CD14-positive monocyte (primary cell): ENCODE results near the gene HINT3. TPM values are rescaled to one million over a fixed set of nuclear protein-coding genes. Genes with fewer than 3 reads are reported as not detected.

Experiments used
- DNase-seq, 3 donors: peaks; one replicate each; pipeline ENCODE4 v3.0.0-alpha.2; 2011 to 2022
- H2AFZ ChIP-seq: 2 replicates; pipeline ENCODE4 v1.6.0; 2012; ENCODE audit warnings: mild to moderate bottlenecking, low read depth, low read length, inconsistent platforms; ENCODE audit not compliant: insufficient read depth, poor library complexity, severe bottlenecking
- H3K27ac ChIP-seq, 2 donors: 1 replicate in 1 of 2; 2 replicates in 1 of 2; pipeline ENCODE4 v1.5.1; 2012 to 2013; ENCODE audit warnings: low read length in 2 of 2, control low read depth in 1 of 2, inconsistent platforms in 1 of 2, low read depth in 1 of 2, mild to moderate bottlenecking in 1 of 2
- H3K27me3 ChIP-seq, 2 donors: one replicate each; pipeline versions ENCODE4 v1.6.0 to v1.6.1; 2011 to 2013; ENCODE audit warnings: low read length in 2 of 2; ENCODE audit not compliant: control insufficient read depth in 2 of 2, insufficient read depth in 2 of 2
- H3K36me3 ChIP-seq, 2 donors: replicated peaks in 1 of 2; 1 replicate in 1 of 2; 2 replicates in 1 of 2; pipeline versions ENCODE4 v1.5.1 to v1.6.1; 2012 to 2013; ENCODE audit warnings: low read length in 2 of 2, control low read depth in 1 of 2, inconsistent platforms in 1 of 2, mild to moderate bottlenecking in 1 of 2; ENCODE audit not compliant: insufficient read depth in 2 of 2, control insufficient read depth in 1 of 2
- H3K4me1 ChIP-seq, 2 donors: 1 replicate in 1 of 2; 2 replicates in 1 of 2; pipeline versions ENCODE4 v1.5.1 to v1.6.1; 2012 to 2013; ENCODE audit warnings: low read length in 2 of 2, control low read depth in 1 of 2, inconsistent platforms in 1 of 2, mild to moderate bottlenecking in 1 of 2, moderate library complexity in 1 of 2; ENCODE audit not compliant: insufficient read depth in 2 of 2, control insufficient read depth in 1 of 2
- H3K4me2 ChIP-seq: replicated peaks from 2 replicates; pipeline ENCODE3; 2012; ENCODE audit warnings: low read length, moderate library complexity, mild to moderate bottlenecking; ENCODE audit not compliant: poor library complexity, severe bottlenecking; ENCODE audit errors: extremely low read depth
- H3K4me3 ChIP-seq, 3 experiments: fragments of 200-600 bp in 1 of 3; sonication (generic) in 1 of 3; replicated peaks in 1 of 3; 1 replicate in 2 of 3; 2 replicates in 1 of 3; pipeline ENCODE4 v1.5.1; 2011 to 2013; ENCODE audit warnings: low read length in 3 of 3, mild to moderate bottlenecking in 3 of 3, control low read depth in 2 of 3, low read depth in 2 of 3, inconsistent platforms in 1 of 3, moderate library complexity in 1 of 3
- H3K79me2 ChIP-seq: 2 replicates; pipeline ENCODE4 v1.6.0; 2012; ENCODE audit warnings: mild to moderate bottlenecking, control low read depth, inconsistent platforms, low read length, moderate library complexity; ENCODE audit not compliant: insufficient read depth
- H3K9ac ChIP-seq: 2 replicates; pipeline ENCODE4 v1.6.0; 2017; ENCODE audit warnings: low read length, mild to moderate bottlenecking; ENCODE audit not compliant: insufficient read depth, poor library complexity, severe bottlenecking
- H3K9me3 ChIP-seq, 2 donors: replicated peaks in 1 of 2; 1 replicate in 1 of 2; 2 replicates in 1 of 2; pipeline versions ENCODE4 v1.5.1 to v1.6.1; 2012 to 2013; ENCODE audit warnings: low read length in 2 of 2, control low read depth in 1 of 2; ENCODE audit not compliant: control insufficient read depth in 1 of 2, insufficient read depth in 1 of 2
- H4K20me1 ChIP-seq: 2 replicates; pipeline ENCODE4 v1.6.0; 2012; ENCODE audit warnings: mild to moderate bottlenecking, low read length, control low read depth, moderate library complexity; ENCODE audit not compliant: insufficient read depth
- H3K27ac Mint-ChIP-seq, 7 donors: one replicate each; pipeline ENCODE4 v1.8.0; 2020; ENCODE audit warnings: mild to moderate bottlenecking in 7 of 7, mixed read lengths in 7 of 7, moderate library complexity in 6 of 7, inconsistent platforms in 2 of 7
- H3K27me3 Mint-ChIP-seq, 3 donors: one replicate each; pipeline ENCODE4 v1.8.0; 2021 to 2022; ENCODE audit warnings: low read depth in 3 of 3, mild to moderate bottlenecking in 3 of 3, mixed read lengths in 3 of 3, moderate library complexity in 3 of 3, inconsistent platforms in 1 of 3
- H3K36me3 Mint-ChIP-seq, 2 donors: one replicate each; pipeline ENCODE4 v1.8.0; 2020; ENCODE audit warnings: mixed read lengths in 2 of 2, inconsistent platforms in 1 of 2, mild to moderate bottlenecking in 1 of 2
- H3K4me1 Mint-ChIP-seq: one replicate; pipeline ENCODE4 v1.8.0; 2020; ENCODE audit warnings: mild to moderate bottlenecking, mixed read lengths
- H3K4me3 Mint-ChIP-seq, 2 donors: one replicate each; pipeline ENCODE4 v1.8.0; 2020; ENCODE audit warnings: mild to moderate bottlenecking in 2 of 2, mixed read lengths in 2 of 2, moderate library complexity in 1 of 2
- H3K9me3 Mint-ChIP-seq, 7 donors: one replicate each; pipeline ENCODE4 v1.8.0; 2020 to 2022; ENCODE audit warnings: mixed read lengths in 7 of 7, mild to moderate bottlenecking in 6 of 7, moderate library complexity in 6 of 7, inconsistent platforms in 2 of 7
- CTCF ChIP-seq: fragments of 200-600 bp; IDR thresholded peaks from one replicate; pipeline ENCODE4 v1.8.0; 2022; ENCODE audit warnings: antibody characterized with exemption, mild to moderate bottlenecking
- WGBS: methylation state at CpG from one replicate; pipeline ENCODE4 v1.1.5; 2013; ENCODE audit warnings: missing lambda C conversion rate; ENCODE audit not compliant: insufficient coverage; 5-methylcytosine and 5-hydroxymethylcytosine counted together
- intact Hi-C, 2 donors: fragments of 100-400 bp; cut with micrococcal nuclease; formaldehyde crosslinking; loops; one replicate each; pipeline versions ENCODE4 v1.15.0 to v1.15.1; 2023
- polyA plus RNA-seq, 3 donors: library from polyadenylated mRNA; depleted of rRNA in 1 of 3; unstranded in 2 of 3; stranded (reverse) in 1 of 3; fragments of 300-500 nt in 2 of 3; fragments of >200 nt in 1 of 3; fragmentation: Illumina TruSeq in 2 of 3; gene quantifications; 1 replicate in 2 of 3; 2 replicates in 1 of 3; pipeline ENCODE4 v1.2.3, GENCODE V29; 2012 to 2021

The HINT3 gene
- polyA plus RNA-seq, 3 donors, result 5.3 to 18.0 (median 12.3) TPM

GRCh38 chr6:125924169-125924568 is 32.4 kb upstream of the HINT3 start:
- peak overlapping the region in 6 of 7 donors; percentile 13 to 82 (median 76) for H3K27ac Mint-ChIP-seq
- no peak overlapping the region for H3K4me2 ChIP-seq
- peak overlapping the region in 1 of 2 donors; percentile 76 for H3K27ac ChIP-seq

GRCh38 chr6:125924697-125925358 is 31.7 kb upstream of the HINT3 start:
- Histone ChIP-seq H2AFZ (no peak overlapping the region), H3K9ac (peak overlapping the region; percentile 10), H3K27me3 (no peaks in the 10 kb centered on the region), H3K9me3 (no peaks in the 10 kb centered on the region), H3K79me2 (peaks cover 20% of the 10 kb centered on the region), H3K4me1 (peaks cover 33 to 45% of the 10 kb centered on the region in 2 donors), H3K4me2 (no peak overlapping the region), H3K4me3 (no peak overlapping the region), H4K20me1 (no peaks in the 10 kb centered on the region), H3K27ac (peak overlapping the region in 1 of 2 donors; percentile 76), H3K36me3 (peaks cover 32 to 55% of the 10 kb centered on the region in 2 donors)
- H3K27me3 Mint-ChIP-seq, result no peaks in the 10 kb centered on the region
- intact Hi-C loops, result no loop called here
- no peak overlapping the region for H3K4me3 Mint-ChIP-seq
- TF ChIP-seq CTCF, result no peak
- peak overlapping the region; percentile 20 to 82 (median 76) for H3K27ac Mint-ChIP-seq
- H3K36me3 Mint-ChIP-seq, result peaks cover 49 to 60% of the 10 kb centered on the region in 2 donors
- WGBS, result 100% methylated on average over 1 of the region's 2 CpGs
- no peak for DNase-seq
- no peaks in the 10 kb centered on the region for H3K9me3 Mint-ChIP-seq
- peaks cover 51% of the 10 kb centered on the region for H3K4me1 Mint-ChIP-seq

More at GRCh38 chr6:125924169-125924568, 32.4 kb upstream of the HINT3 start:
- peaks cover 21% of the 10 kb centered on the region for H3K79me2 ChIP-seq
- peaks cover 32 to 51% of the 10 kb centered on the region in 2 donors for H3K36me3 ChIP-seq
- Mint-ChIP-seq H3K9me3 (peaks cover 0 to 2% (median 0%) of the 10 kb centered on the region in 7 donors), H3K4me1 (peaks cover 57% of the 10 kb centered on the region), H3K36me3 (peaks cover 49 to 60% of the 10 kb centered on the region in 2 donors), H3K4me3 (no peak overlapping the region), H3K27me3 (no peaks in the 10 kb centered on the region)
- peaks cover 39 to 51% of the 10 kb centered on the region in 2 donors for H3K4me1 ChIP-seq
- no peak overlapping the region for H2AFZ ChIP-seq
- no peak for TF ChIP-seq CTCF
- no peaks in the 10 kb centered on the region for H4K20me1 ChIP-seq
- peak; percentile 10 to 44 (median 35) for DNase-seq
- no peaks in the 10 kb centered on the region for H3K27me3 ChIP-seq
- H3K9ac ChIP-seq, result no peak overlapping the region
- no peaks in the 10 kb centered on the region for H3K9me3 ChIP-seq
- no peak overlapping the region for H3K4me3 ChIP-seq
- WGBS, result 17% methylated on average over 1 of the region's 2 CpGs
- intact Hi-C loops, result no loop called here
